ENCODE results near the gene ADGRL4.
"Not testable (repeated sequence)": the region's sequence is repeated elsewhere in the genome, so short reads cannot be mapped to it uniquely, and the experiment has no call there.

ADGRL4 gene

DNA sequence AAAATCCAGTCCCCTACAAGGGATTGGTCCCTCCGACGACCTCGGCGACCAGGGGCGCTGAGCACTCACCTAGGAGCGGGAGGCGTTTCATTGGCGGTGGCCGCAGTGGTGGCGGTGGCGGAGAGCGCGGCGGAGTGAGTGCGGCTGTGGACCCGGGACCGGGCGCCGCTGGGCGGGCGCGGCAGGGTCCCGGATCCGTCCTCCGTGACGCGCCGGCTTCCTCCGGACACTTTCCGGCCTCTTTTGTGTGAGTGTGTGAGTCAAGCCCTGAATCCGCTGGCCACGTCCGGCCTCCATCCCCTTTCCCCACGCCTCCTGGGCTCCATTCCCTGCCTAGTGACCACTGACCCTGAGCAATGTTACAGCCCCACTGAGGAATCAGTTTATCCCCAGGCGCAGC is at the start of gene ADGRL4:
Gene ADGRL4 (minus strand): TSS at position 167 of the 400 bp plus-strand sequence. CDS start 76 bp downstream, at position 91.
- Histone ChIP-seq H3K4me3 (peak within 1 kb of the TSS in 6 of 7 experiments; percentile 2 to 35 (median 20)), H3K27ac (peak within 1 kb of the TSS in 12 of 21 experiments; percentile 3 to 79 (median 45))

DNA sequence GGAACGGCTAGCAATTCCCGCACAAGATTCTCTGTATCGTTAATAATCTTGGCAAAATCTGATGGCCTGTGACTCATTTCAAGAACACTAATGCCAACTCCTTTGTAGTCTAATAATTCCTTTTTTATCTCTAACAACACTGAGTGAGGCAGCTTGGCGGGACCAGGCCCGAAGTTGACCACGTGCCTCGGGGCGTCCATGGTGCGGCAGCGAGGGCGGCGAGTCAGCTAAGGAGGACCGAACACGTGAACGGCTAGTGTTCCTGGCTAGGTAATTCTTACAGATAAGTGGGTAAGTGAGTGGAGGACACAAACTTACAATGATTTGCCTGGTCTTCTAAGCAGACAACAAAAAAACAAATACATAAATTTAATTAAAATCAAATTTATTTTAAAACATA is 49.3 kb upstream of the ADGRL4 start:
- Histone ChIP-seq H3K4me3 (no peak overlapping the region), H3K27ac (no peak overlapping the region)

DNA sequence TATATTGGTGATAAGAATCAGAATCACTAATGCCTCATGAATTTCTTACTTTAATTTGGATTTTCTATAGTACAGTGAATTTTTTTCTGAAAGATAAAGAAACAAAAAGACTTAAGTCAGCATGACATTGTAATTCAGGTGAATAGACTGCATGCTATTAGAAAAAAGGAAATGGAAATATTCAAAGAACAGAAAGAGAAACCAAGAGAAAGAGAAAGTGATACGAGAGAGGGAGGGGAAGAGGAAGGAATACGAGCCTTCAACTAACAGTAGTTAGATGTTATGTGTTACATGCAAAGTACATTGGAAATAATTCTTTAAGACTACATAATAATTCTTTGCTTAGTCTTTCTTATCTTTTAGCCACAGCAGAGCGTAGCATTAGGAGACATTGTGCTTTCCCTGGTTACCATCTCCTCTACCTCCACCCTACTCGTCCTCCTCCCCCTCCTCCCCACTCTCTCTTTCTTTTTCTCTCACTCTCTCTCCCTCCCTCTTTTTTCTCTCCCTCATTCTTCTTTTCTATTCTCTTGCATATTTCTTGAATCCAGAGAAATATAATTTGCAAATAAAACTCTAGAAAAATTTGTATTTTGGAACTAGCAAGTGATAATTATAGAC is 46.4 kb upstream of the ADGRL4 start:
- Histone ChIP-seq H3K4me3 (peak overlapping the region in 2 of 7 experiments; percentile 5 to 13), H3K27ac (peak overlapping the region in 1 of 21 experiments; percentile 18)

DNA sequence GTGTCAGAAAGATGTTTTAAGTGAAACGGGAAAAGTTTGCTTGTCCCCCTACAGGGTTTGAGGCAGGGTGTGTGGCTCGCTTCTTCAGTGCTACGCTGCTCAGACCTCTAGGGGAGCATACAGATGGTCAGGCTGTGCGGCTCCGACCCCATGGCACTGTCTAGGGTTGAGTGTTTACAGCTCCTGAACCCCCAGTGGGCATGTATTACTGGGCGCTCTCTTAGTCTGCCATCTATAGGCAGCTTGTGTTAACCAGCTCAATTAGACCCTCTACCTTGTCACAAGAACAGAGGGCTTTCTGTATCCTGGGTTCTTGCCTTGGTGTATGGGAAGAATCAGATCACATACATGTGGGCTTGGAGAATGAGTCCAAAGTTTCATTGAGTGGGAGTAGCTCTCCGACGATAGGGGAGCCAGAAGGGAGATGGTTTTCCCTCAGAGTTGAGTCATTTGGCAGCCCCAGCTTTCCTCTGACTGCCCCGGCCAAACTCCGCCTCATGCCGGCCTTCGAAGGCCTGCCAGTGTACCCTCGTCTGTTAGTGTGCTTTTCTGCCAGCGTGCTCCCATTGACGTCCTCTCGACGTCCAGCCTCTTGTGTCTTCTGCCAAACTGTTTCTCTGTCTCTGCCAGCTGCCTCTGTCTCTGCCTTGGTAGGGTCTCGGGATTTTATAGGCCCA is 38.6 kb upstream of the ADGRL4 start:
- Histone ChIP-seq H3K27ac (no peak overlapping the region), H3K4me3 (no peak overlapping the region)

DNA sequence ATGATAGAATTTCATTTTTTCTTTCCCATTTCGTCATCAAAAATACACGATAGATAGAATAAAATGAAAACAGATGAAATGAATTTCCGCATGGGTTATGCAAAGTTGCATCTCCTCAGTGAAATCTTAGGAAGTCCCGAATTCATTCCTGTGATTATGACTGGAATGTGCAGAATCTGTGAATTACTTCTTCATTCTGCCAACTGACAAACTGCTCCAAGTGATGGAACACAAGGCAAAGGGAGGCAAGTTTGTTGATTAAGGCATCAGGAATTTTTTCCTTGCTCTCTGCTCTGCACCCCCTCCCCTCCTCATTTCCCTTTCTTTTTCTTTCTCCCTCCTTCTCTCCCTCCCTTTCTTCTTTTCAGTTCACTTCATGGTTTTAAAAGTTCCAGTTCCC is 37.0 kb upstream of the ADGRL4 start:
- Histone ChIP-seq H3K27ac (no peak overlapping the region), H3K4me3 (no peak overlapping the region)

DNA sequence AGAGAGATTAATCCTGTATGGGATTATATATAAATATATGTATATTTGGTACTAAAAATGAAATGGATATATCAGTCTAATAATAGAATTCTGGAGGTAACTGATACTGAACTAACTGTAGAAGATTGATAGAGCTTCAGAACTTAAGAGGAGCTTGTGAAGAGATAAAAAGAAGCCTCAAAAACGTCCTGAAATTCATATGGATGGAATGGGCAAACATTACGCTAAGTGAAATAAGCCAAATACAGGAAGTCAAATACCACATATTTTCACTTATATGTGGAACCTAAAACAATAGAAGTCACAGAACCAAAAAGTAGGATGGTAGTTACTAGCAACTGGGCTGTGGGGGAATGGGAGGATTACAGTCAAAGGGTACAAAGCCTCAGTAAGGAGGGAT is 36.0 kb upstream of the ADGRL4 start:
- Histone ChIP-seq H3K4me3 (no peak overlapping the region), H3K27ac (no peak overlapping the region)

DNA sequence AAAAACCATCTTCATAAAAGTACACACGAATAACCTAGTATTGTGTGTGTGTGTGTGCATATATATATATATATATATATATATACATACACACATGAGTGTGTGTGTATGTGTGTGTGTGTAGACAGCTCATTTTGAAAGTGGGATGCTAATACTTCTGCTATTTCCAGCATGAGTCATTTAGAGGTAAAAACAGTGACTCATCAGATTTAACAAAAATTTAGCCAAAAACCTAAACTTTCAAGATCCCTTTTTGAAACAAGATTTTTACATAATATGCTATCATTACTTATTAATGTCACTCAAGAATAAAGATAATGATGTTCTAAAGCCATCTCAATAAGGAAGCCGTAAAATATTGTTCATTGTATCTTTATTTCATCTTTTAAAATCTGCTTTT is 35.6 kb upstream of the ADGRL4 start:
- Histone ChIP-seq H3K27ac (no peak overlapping the region), H3K4me3 (no peak overlapping the region)

DNA sequence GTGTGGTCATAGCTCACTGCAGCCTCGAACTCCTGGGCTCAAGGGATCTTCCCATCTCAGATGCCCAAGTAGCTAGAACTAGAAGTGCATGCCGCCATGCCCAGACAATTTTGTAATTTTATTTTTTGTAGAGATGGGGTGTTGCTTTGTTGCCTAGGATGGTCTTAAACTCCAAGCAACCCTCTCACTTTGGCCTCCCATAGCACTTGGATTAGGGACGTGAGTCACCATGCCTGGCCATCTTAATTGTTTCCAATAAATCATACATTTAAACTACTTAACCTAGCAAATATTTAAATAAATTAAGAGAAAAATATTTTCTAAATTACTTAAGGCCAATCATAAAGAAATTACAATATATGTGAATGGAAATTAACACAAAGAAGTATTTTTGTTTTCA is 35.1 kb upstream of the ADGRL4 start:
- H3K4me3 ChIP-seq = no peak overlapping the region
- no peak overlapping the region for H3K27ac ChIP-seq

DNA sequence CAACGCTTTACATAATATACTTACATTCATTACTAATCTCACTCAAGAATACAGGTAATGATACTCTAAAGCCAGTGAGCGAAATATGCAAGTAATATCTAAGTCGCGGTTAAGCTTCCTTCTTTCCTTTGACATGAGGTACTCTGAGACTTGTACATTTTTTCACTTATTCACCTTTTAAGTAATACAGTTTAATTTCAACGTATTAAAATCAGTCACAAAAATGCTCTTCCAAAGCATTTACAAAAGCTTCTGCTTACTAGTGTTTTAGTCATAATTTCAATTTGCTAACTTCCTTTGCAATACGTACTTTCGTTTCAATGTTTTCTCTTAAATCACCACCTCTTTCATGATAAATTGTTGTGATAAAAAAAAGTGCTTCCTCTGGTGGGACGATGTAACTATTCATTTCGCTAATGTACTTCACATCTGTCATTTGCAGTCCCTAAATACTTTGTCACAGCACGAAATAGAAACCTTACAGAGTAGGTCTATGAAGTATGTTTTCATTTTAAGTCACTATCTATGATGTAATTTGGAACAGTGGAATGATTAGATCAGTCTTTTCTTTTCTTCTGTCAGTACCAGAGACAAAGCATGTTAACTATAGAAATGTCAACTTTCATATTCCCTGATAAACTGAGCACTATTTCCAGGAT is 34.0 kb upstream of the ADGRL4 start:
- Histone ChIP-seq H3K27ac (peak overlapping the region in 4 of 21 experiments; percentile 5 to 50 (median 17)), H3K4me3 (no peak overlapping the region)

DNA sequence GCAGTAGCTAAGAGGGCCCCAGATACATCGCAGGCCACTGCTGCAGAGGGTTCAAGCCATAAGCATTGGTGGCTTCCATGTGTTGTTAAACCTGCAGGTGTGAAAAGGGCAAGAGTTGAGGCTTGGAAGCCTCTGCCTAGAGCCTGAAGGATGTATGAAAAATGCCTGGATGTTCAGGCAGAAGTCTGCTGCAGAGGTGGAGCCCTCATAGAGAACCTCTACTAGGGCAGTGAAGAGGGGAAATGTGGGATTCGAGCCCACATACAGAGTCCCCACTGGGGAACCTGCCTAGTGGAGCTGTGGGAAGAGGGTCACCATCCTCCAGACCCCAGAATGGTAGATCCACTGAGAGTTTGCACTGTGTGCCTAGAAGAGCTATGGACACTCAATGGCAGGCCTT is 30.6 kb upstream of the ADGRL4 start:
- H3K27ac ChIP-seq = no peak overlapping the region
- H3K4me3 ChIP-seq = no peak overlapping the region

DNA sequence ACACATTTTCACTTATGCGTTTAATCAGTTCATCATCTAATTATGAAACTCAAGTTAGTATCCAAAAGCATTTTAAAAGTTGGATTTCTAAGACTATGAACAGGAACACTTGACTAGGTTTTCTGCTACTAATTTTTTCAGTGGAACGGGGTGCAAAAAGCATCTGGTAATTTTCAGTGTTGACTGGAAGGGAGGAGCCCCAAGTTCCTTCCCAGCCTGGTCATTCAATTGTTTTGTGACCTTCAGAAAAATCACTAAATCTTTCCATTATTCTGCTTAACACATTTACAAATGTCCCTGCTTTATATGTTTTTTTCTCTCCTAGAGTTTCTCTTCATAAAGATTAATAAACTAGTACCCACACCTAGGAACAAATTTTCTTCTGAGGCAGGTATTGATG is 6.0 kb upstream of the ADGRL4 start:
- H3K4me3 ChIP-seq = no peak overlapping the region

DNA sequence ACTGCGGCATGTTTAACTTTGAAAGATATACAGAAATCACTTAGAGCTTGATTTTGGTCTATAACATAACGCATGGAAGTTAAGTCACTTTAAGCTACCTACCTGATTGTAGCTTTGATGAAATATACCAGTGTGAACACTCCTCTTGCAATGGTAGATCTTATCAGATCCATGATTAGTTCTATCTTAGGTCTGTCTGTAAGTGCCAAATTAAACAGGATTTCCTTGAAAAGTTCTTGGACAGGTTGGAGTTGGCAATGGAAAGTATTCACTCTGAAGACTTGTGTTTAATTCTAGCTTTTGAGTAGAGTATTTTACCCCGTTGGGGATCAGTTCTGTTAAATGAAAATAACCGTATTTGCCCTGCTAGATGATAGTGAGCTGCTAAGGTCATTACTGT is 4.1 kb upstream of the ADGRL4 start:
- H3K27ac ChIP-seq = no peak overlapping the region
- no peak overlapping the region for H3K4me3 ChIP-seq

More for the DNA sequence above, 6.0 kb upstream of the ADGRL4 start:
- H3K27ac ChIP-seq = no peak overlapping the region

DNA sequence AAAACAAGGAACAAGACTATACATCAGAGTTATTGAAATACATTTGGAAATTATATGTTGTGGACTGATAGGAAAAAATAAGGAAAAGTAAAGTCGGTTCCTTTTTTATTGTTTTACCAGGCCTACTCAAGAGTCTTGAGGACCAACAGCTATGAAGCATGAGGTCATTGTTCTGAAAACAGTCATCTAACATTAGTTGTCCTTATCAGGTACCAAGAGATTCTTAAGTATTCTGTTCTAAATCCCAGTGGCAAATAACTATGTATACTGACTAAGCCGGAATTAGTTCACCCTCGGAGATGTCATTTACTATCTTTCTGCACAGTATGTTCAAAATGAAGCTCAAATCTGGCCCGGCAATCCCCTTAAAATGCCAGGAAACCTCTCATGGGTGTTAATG is 585 bp downstream of the ADGRL4 start:
- peak overlapping the region in 6 of 7 experiments; percentile 2 to 35 (median 20) for H3K4me3 ChIP-seq

DNA sequence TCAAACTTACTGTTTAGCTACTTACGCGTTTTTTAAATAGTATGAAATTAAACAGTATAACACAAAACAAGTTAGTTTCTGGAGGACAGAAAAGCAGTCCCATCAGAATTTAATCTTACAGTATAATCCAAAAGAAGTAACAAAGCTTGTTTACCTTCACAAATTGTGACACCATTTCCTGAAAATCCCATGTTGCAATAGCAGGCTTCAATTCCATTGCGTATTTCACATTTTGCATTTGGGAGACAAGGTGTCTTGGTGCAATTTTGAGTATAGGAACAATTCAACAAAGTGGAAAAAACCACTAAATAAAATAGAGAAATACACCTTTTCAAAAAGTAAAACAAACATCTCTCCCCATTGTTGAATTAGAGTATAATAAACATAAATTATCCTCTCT is 1.6 kb downstream of the ADGRL4 start:
- Histone ChIP-seq H3K4me3 (peak overlapping the region in 2 of 7 experiments; percentile 13 to 17), H3K27ac (peak overlapping the region in 2 of 21 experiments; percentile 33 to 75)

More for the DNA sequence above, 585 bp downstream of the ADGRL4 start:
- peak overlapping the region in 12 of 21 experiments; percentile 3 to 79 (median 45) for H3K27ac ChIP-seq

DNA sequence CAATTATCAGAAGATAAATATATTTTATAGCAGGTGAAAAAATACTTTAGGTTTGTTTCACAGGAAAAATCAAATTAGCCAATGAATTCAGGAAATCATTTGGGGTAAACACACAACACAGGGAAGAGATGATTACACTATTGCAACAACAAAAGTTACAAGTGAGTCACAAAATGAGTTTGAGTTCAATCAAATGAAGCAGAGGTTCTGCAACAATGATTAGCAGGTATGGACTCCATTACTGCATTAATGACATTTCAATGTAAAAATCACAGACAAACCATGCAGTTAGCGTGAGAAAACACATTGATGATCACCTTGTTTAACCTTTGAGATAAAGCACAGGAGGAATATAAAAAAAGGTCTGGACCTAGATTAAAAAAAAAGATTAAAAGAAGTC is 9.7 kb downstream of the ADGRL4 start:
- H3K4me3 ChIP-seq = no peak overlapping the region
- H3K27ac ChIP-seq = no peak overlapping the region

DNA sequence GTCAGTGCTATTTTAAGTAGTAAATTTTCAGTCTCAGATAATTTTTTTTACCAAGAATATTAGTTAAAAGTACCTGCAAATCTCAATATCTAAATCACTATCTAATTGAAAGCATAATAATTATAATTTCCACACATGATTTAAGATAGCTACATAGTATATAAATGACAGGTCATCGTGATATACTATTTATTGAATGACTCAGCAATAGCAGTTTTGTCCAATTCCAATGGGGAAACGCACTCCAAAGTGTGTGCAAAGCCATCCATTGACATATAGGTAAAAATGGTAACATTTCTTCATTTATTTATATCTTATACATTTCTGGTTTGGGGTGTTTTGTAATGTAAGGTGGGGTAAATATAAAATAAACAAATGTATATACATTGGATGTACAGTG is 19.5 kb downstream of the ADGRL4 start:
- no peak overlapping the region for H3K4me3 ChIP-seq
- no peak overlapping the region for H3K27ac ChIP-seq

DNA sequence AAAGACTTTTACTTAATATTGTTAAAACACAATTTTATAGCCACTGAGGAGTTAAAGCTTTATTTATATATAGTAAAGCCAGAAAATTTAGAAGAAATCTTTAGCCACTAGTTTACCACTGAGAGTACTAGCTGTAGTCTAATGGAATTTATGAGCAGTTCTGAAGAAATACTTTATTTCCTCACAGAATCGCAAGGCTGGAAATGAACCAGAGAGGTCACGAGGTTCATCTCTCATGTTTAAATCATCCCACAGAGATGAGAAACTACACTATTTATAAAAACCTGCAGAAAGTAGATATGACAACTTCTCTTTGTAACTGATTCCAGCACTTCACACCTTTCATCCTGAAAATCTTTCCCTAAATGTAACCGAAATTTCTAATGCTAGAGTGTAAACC is 26.0 kb downstream of the ADGRL4 start:
- H3K4me3 ChIP-seq = no peak overlapping the region
- H3K27ac ChIP-seq = no peak overlapping the region

DNA sequence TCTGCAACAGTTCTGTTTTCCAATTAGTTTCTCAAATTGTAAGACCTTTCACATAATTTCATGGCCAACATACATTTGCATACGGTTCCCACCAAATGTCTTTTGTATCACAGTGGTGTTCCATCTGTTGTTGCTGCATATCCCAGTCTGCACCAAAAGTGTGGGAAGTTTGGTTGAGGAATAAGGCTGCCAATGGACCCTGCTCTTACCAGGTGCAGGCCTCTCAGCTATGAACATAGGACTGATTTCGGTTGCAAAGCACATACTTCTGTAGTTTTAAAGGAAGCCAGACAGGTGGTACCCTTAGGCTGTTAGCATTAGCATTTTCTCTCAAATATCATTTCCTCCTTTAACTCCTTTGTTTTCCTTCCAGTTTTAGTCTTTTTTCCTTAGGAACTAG is 33.8 kb downstream of the ADGRL4 start:
- no peak overlapping the region for H3K27ac ChIP-seq
- no peak overlapping the region for H3K4me3 ChIP-seq

DNA sequence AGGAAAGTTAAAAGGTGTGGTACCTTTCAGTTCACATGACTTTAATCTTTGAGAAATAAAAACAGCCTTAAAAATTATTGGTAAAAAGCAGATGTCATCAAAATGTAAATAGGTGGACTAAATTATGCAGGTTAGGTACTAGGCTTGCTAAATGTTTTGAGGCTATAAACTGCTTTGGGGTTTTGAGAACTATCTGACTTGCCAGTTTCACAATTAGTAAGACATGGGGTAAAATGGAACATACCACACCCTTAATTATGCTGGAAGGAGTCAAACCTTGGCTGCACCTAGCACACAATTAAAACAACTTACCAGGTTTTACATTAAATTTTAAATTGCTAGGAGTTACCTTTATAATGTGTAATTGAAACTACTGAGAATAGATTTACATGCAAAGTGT is 39.4 kb downstream of the ADGRL4 start:
- not testable (repeated sequence) for H3K27ac ChIP-seq, H3K4me3 ChIP-seq

DNA sequence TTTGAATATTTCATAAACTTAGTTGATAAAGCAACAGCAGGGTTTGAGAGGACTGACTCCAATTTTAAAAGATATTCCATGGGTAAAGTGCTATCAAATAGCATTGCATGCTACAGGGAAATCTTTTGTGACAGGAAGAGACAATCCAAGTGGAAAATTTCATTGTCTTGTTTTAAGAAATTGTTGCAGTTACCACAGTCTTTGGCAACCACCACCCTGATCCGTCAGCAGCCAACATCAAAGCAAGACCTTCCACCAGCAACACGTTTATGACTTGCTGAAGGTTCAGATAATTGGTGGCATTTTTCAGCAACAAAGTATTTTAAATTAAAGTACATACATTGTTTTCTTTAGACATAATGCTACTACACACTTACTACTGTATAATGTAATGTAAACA is 47.8 kb downstream of the ADGRL4 start:
- Histone ChIP-seq H3K27ac (no peak overlapping the region), H3K4me3 (no peak overlapping the region)

DNA sequence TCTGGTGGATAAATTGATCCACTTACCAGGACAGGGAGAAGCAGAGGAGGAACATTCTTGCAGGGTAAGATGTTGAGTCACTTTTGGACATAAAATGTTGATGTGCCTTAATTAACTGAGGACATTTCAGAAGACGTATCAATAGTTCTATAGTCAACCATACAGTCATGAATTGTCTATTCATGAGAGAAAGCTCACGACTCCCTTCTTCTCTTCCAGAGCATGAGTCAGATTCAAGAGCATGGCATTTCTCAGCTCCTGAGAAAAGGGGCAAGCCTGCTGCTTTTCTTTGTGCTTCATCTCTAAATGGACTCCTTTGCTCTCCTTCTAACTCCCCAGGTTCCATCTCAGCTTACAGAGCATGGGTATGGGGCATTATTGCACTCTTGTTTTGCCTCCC is 55.7 kb downstream of the ADGRL4 start:
- Histone ChIP-seq H3K4me3 (no peak overlapping the region), H3K27ac (no peak overlapping the region)

Measured in skin epidermis (tissue), 12 donors.